Keratinocyte (primary cell): ENCODE results near the gene SEC14L5. TPM values are rescaled to one million over a fixed set of nuclear protein-coding genes. Genes with fewer than 3 reads are reported as not detected.

Experiments
- DNase-seq: peaks from one replicate; pipeline ENCODE4 v3.0.0-alpha.2; 2011; ENCODE audit warnings: low read depth, missing footprints, low spot score
- FAIRE-seq: peaks from 2 replicates; lab custom pipeline; 2011; peaks lifted over from hg19 to GRCh38; lab: Jason Lieb, UNC
- H2AFZ ChIP-seq: 2 replicates; pipeline ENCODE4 v1.6.0; 2012; ENCODE audit warnings: low read length, control low read depth, inconsistent platforms; ENCODE audit not compliant: control insufficient read depth
- H3K27ac ChIP-seq: 2 replicates; pipeline ENCODE4 v1.5.1; 2011; ENCODE audit warnings: low read length; ENCODE audit not compliant: control insufficient read depth, insufficient read depth
- H3K27me3 ChIP-seq: 3 replicates; pipeline ENCODE4 v1.6.0; 2011; ENCODE audit warnings: low read length; ENCODE audit not compliant: control insufficient read depth, insufficient read depth; ENCODE audit errors: extremely low read depth
- H3K36me3 ChIP-seq, 2 experiments: 2 replicates in 1 of 2; 3 replicates in 1 of 2; pipeline ENCODE4 v1.5.1; 2011; ENCODE audit warnings: low read length in 2 of 2, mild to moderate bottlenecking in 1 of 2; ENCODE audit not compliant: control insufficient read depth in 2 of 2, insufficient read depth in 2 of 2; ENCODE audit errors: extremely low read depth in 1 of 2
- H3K4me1 ChIP-seq: 3 replicates; pipeline ENCODE4 v1.5.1; 2011; ENCODE audit warnings: low read length; ENCODE audit not compliant: control insufficient read depth, insufficient read depth; ENCODE audit errors: extremely low read depth
- H3K4me2 ChIP-seq: 3 replicates; pipeline ENCODE4 v1.6.0; 2011; ENCODE audit warnings: low read depth, low read length; ENCODE audit not compliant: control insufficient read depth, insufficient read depth; ENCODE audit errors: extremely low read depth
- H3K4me3 ChIP-seq, 3 experiments: fragments of 200-600 bp in 1 of 3; sonication (generic) in 1 of 3; 2 replicates in 2 of 3; 3 replicates in 1 of 3; pipeline ENCODE4 v1.5.1; 2011 to 2016; ENCODE audit warnings: low read length in 3 of 3, mild to moderate bottlenecking in 3 of 3, control low read depth in 2 of 3, inconsistent platforms in 1 of 3, low read depth in 1 of 3, mixed read lengths in 1 of 3, mixed run types in 1 of 3, moderate library complexity in 1 of 3; ENCODE audit not compliant: control insufficient read depth in 2 of 3, insufficient read depth in 2 of 3; ENCODE audit errors: extremely low read depth in 1 of 3
- H3K79me2 ChIP-seq: 2 replicates; pipeline ENCODE4 v1.6.0; 2012; ENCODE audit warnings: low read length; ENCODE audit not compliant: control insufficient read depth, insufficient read depth
- H3K9ac ChIP-seq: 3 replicates; pipeline ENCODE4 v1.6.0; 2011; ENCODE audit warnings: low read length; ENCODE audit not compliant: control insufficient read depth, insufficient read depth; ENCODE audit errors: extremely low read depth
- H3K9me1 ChIP-seq: 3 replicates; pipeline ENCODE4 v1.6.0; 2011; ENCODE audit warnings: low read length; ENCODE audit not compliant: control insufficient read depth, insufficient read depth; ENCODE audit errors: extremely low read depth
- H3K9me3 ChIP-seq: 2 replicates; pipeline ENCODE4 v1.5.1; 2012; ENCODE audit warnings: low read depth, low read length; ENCODE audit not compliant: control insufficient read depth
- H4K20me1 ChIP-seq: 3 replicates; pipeline ENCODE4 v1.6.0; 2011; ENCODE audit warnings: low read length; ENCODE audit not compliant: control insufficient read depth, insufficient read depth; ENCODE audit errors: extremely low read depth
- CTCF ChIP-seq, 3 experiments: IDR thresholded peaks in 1 of 3; conservative IDR thresholded peaks in 1 of 3; optimal IDR thresholded peaks in 1 of 3; 2 replicates in 2 of 3; 3 replicates in 1 of 3; pipeline versions ENCODE3 to v1.5.1; 2011; ENCODE audit warnings: low read length in 3 of 3, mild to moderate bottlenecking in 3 of 3, moderate library complexity in 2 of 3, control low read depth in 1 of 3, inconsistent platforms in 1 of 3; ENCODE audit not compliant: insufficient read depth in 2 of 3; ENCODE audit errors: extremely low read depth in 1 of 3
- EZH2 ChIP-seq: IDR thresholded peaks from one replicate; pipeline ENCODE4 v1.6.1; 2012; ENCODE audit warnings: inconsistent platforms, mild to moderate bottlenecking, low read length, moderate library complexity
- dilution Hi-C: fragments of 300-500 bp; cut with MboI; formaldehyde crosslinking; loops from one replicate; pipeline ENCODE4 v1.7.0; 2020; ENCODE audit warnings: low sequenced_read_pairs; ENCODE audit not compliant: extremely low pct_ligation_motif_present
- polyA plus RNA-seq, 5 experiments: library from polyadenylated mRNA; depleted of rRNA in 3 of 5; stranded (reverse) in 3 of 5; stranded (forward) in 1 of 5; unstranded in 1 of 5; fragments of >200 nt; gene quantifications; 1 replicate in 1 of 5; 2 replicates in 3 of 5; 3 replicates in 1 of 5; pipeline versions ENCODE4 v1.2.1 to v1.2.3, GENCODE V29; 2011 to 2012; ENCODE audit warnings: missing spikeins in 2 of 5, low read depth in 1 of 5, low replicate concordance in 1 of 5

Gene SEC14L5
- polyA plus RNA-seq, 1 donor (not counting 4 experiments of a cell fraction or from before 2014, with no cell fraction given), result 0.08 TPM

- TF ChIP-seq CTCF (optimal IDR thresholded peaks at IDR 0.05 in 1 of 3, IDR thresholded peaks at IDR 0.05 in 1 of 3, conservative IDR thresholded peaks at IDR 0.05 in 1 of 3; ENCODE audit: extremely low read depth in 1 of 3, insufficient read depth in 2 of 3, low read length in 3 of 3) (no peak), EZH2 (no peak)
- no peak overlapping the region for H2AFZ ChIP-seq
- no peaks in the 10 kb centered on the region for H3K9me3 ChIP-seq
- H4K20me1 ChIP-seq, result no peaks in the 10 kb centered on the region
- DNase-seq (no peak), FAIRE-seq (no peak)
- dilution Hi-C loops, result no loop called here
- H3K79me2 ChIP-seq, result no peaks in the 10 kb centered on the region
- H3K9ac ChIP-seq, result no peak overlapping the region
- no peak overlapping the region for H3K4me2 ChIP-seq
- H3K4me1 ChIP-seq, result peaks cover 21% of the 10 kb centered on the region
- no peak overlapping the region for H3K4me3 ChIP-seq
- no peaks in the 10 kb centered on the region for H3K9me1 ChIP-seq
- H3K36me3 ChIP-seq, result no peaks in the 10 kb centered on the region
- H3K27ac ChIP-seq, result no peak overlapping the region
- no peaks in the 10 kb centered on the region for H3K27me3 ChIP-seq
These were observed 78.4 kb downstream of the SEC14L5 start for GRCh38 chr16:5036228-5037156.

DNA sequence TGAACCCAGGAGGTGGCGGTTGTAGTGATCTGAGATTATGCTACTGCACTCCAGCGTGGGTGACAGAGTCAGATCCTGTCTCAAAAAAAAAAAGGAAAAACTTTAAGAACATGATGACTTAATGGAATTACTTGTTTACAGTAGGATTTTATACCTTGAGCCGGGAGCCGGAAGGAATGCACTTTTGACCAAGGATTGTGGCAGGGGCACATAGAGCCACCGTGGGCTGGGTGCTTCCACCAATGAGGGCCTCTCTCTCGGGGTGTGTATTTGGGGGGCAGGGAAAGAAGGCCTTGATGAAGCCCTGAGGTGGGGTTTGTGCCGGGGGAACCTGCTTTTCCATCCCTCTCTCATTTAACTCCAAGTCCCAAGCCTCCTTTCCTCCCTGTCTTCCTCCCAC is 82.3 kb downstream of the SEC14L5 start:
- TF ChIP-seq CTCF (optimal IDR thresholded peaks at IDR 0.05 in 1 of 3, IDR thresholded peaks at IDR 0.05 in 1 of 3, conservative IDR thresholded peaks at IDR 0.05 in 1 of 3; ENCODE audit: extremely low read depth in 1 of 3, insufficient read depth in 2 of 3, low read length in 3 of 3) (no peak), EZH2 (no peak)
- Histone ChIP-seq H3K4me3 (no peak overlapping the region), H3K27ac (no peak overlapping the region), H3K4me1 (peaks cover 7% of the 10 kb centered on the region), H3K79me2 (no peaks in the 10 kb centered on the region), H3K9ac (no peak overlapping the region), H3K27me3 (no peaks in the 10 kb centered on the region), H4K20me1 (no peaks in the 10 kb centered on the region), H3K9me1 (no peaks in the 10 kb centered on the region), H2AFZ (no peak overlapping the region), H3K36me3 (no peaks in the 10 kb centered on the region), H3K4me2 (no peak overlapping the region), H3K9me3 (no peaks in the 10 kb centered on the region)
- FAIRE-seq, result no peak
- no peak for DNase-seq
- dilution Hi-C loops, result no loop called here
